SK-N-SH (cell line): Measurements from ENCODE around the gene PLLP. TPM values are rescaled to one million over a fixed set of nuclear protein-coding genes. Genes with fewer than 3 reads are reported as not detected.

Experiments used
- CTCF ChIA-PET: fragments of 300-600, 350-600 bp; formaldehyde crosslinking; extraction: SDS; loops from one replicate; lab custom pipeline; 2021; lab: Yijun Ruan, JAX
- POLR2A ChIA-PET: fragments of 350-600 bp; sonication (Branson Sonifier 250); formaldehyde crosslinking; extraction: SDS; loops from one replicate; lab custom pipeline; 2020; ENCODE audit warnings: antibody characterized with exemption, inconsistent platforms; lab: Yijun Ruan, JAX
- DNase-seq: peaks from one replicate; pipeline ENCODE4 v3.0.0; 2012
- H2AFZ ChIP-seq: fragments of 200-600 bp; sonication (generic); 2 replicates; pipeline ENCODE4 v1.8.1; 2016; ENCODE audit warnings: antibody characterized with exemption, mild to moderate bottlenecking, low read depth
- H3F3A ChIP-seq: fragments of 200-600 bp; sonication (generic); replicated peaks from 2 replicates; pipeline ENCODE3; 2016; ENCODE audit warnings: antibody characterized with exemption, mild to moderate bottlenecking; ENCODE audit not compliant: insufficient read depth
- H3K27ac ChIP-seq, 2 experiments: fragments of 200-500 bp in 1 of 2; fragments of 200-600 bp in 1 of 2; sonication (Bioruptor generic) in 1 of 2; sonication (generic), shearing (Covaris generic) in 1 of 2; 2 replicates each; pipeline versions ENCODE4 v1.5.1 to v1.6.1; 2014 to 2016; ENCODE audit warnings: low read depth in 2 of 2, inconsistent platforms in 1 of 2, low read length in 1 of 2, mild to moderate bottlenecking in 1 of 2, mixed read lengths in 1 of 2
- H3K27me3 ChIP-seq: fragments of 200-600 bp; sonication (generic), shearing (Covaris generic); 2 replicates; pipeline ENCODE4 v1.6.1; 2016; ENCODE audit warnings: mixed run types; ENCODE audit not compliant: insufficient read depth
- H3K36me3 ChIP-seq, 2 experiments: fragments of 200-500 bp in 1 of 2; fragments of 200-600 bp in 1 of 2; sonication (Bioruptor generic) in 1 of 2; sonication (generic) in 1 of 2; replicated peaks in 1 of 2; 2 replicates each; pipeline versions ENCODE3 to v1.5.1; 2014 to 2016; ENCODE audit warnings: low read length in 1 of 2, mild to moderate bottlenecking in 1 of 2; ENCODE audit not compliant: insufficient read depth in 2 of 2, control insufficient read depth in 1 of 2
- H3K4me1 ChIP-seq, 2 experiments: fragments of 200-500 bp in 1 of 2; fragments of 200-600 bp in 1 of 2; sonication (Bioruptor generic) in 1 of 2; sonication (generic), shearing (Covaris generic) in 1 of 2; 2 replicates each; pipeline versions ENCODE4 v1.5.1 to v1.6.1; 2014 to 2016; ENCODE audit warnings: low read depth in 1 of 2, low read length in 1 of 2, mixed run types in 1 of 2; ENCODE audit not compliant: insufficient read depth in 2 of 2, control insufficient read depth in 1 of 2
- H3K4me2 ChIP-seq: fragments of 200-600 bp; sonication (generic), shearing (Covaris generic); 2 replicates; pipeline ENCODE4 v1.6.1; 2017; ENCODE audit warnings: mixed run types
- H3K4me3 ChIP-seq, 2 experiments: fragments of 200-500 bp in 1 of 2; fragments of 200-600 bp in 1 of 2; sonication (Bioruptor generic) in 1 of 2; sonication (generic), shearing (Covaris generic) in 1 of 2; 2 replicates each; pipeline versions ENCODE4 v1.5.1 to v1.8.1; 2014 to 2016; ENCODE audit warnings: low read depth in 2 of 2, inconsistent platforms in 1 of 2, low read length in 1 of 2, mild to moderate bottlenecking in 1 of 2, mixed read lengths in 1 of 2, moderate library complexity in 1 of 2
- H3K79me2 ChIP-seq: fragments of 200-600 bp; sonication (generic); 2 replicates; pipeline ENCODE4 v1.8.1; 2017; ENCODE audit warnings: mild to moderate bottlenecking; ENCODE audit not compliant: insufficient read depth
- H3K9ac ChIP-seq: fragments of 200-600 bp; sonication (generic); 2 replicates; pipeline ENCODE4 v1.6.1; 2017; ENCODE audit warnings: mixed run types
- H3K9me2 ChIP-seq: fragments of 200-600 bp; sonication (generic); 2 replicates; pipeline ENCODE4 v1.6.1; 2017; ENCODE audit warnings: mixed run types
- H3K9me3 ChIP-seq: fragments of 200-600 bp; sonication (generic); 2 replicates; pipeline ENCODE4 v1.6.1; 2017; ENCODE audit warnings: mixed run types, mild to moderate bottlenecking, moderate library complexity
- H4K20me1 ChIP-seq: fragments of 200-600 bp; sonication (generic); 2 replicates; pipeline ENCODE4 v1.6.1; 2017; ENCODE audit warnings: mild to moderate bottlenecking, mixed run types; ENCODE audit not compliant: insufficient read depth
- CHD2 ChIP-seq: fragments of 150-350 bp; IDR thresholded peaks from 2 replicates; pipeline ENCODE4 v1.6.1; 2018; ENCODE audit warnings: low read length; ENCODE audit not compliant: partially characterized antibody
- CTCF ChIP-seq: fragments of 200-600 bp; sonication (generic); IDR thresholded peaks from 2 replicates; pipeline ENCODE4 v1.6.1; 2017; ENCODE audit warnings: antibody characterized with exemption, mild to moderate bottlenecking, moderate library complexity
- EZH2phosphoT487 ChIP-seq: fragments of 200-600 bp; sonication (generic); IDR thresholded peaks from 2 replicates; pipeline ENCODE4 v1.6.1; 2017; ENCODE audit warnings: low read depth, mixed run types, mild to moderate bottlenecking, antibody characterized with exemption, moderate library complexity, borderline replicate concordance
- FOXJ3 ChIP-seq: sonication (generic); formaldehyde crosslinking; IDR thresholded peaks from 2 replicates; pipeline ENCODE4 v1.5.1; 2020; ENCODE audit warnings: mild to moderate bottlenecking, missing genetic modification reagents
- FOXM1 ChIP-seq: IDR thresholded peaks from 2 replicates; pipeline ENCODE4 v1.4.0; 2012; ENCODE audit warnings: low read depth, mild to moderate bottlenecking
- GABPA ChIP-seq: IDR thresholded peaks from 2 replicates; pipeline ENCODE4 v1.4.0; 2012; ENCODE audit warnings: low read depth, mild to moderate bottlenecking
- GATA2 ChIP-seq: sonication (generic); formaldehyde crosslinking; IDR thresholded peaks from 2 replicates; pipeline ENCODE4 v1.5.0; 2020; ENCODE audit warnings: mild to moderate bottlenecking, missing genetic modification reagents
- IRF3 ChIP-seq: fragments of 150-350 bp; IDR thresholded peaks from 2 replicates; pipeline ENCODE4 v1.6.1; 2016; ENCODE audit warnings: mild to moderate bottlenecking, low read depth, low read length
- JUND ChIP-seq: IDR thresholded peaks from 2 replicates; pipeline ENCODE4 v1.4.0; 2012
- MEF2A ChIP-seq: IDR thresholded peaks from 2 replicates; pipeline ENCODE4 v1.4.0; 2012; ENCODE audit warnings: low read depth, borderline replicate concordance
- NFIC ChIP-seq: IDR thresholded peaks from 2 replicates; pipeline ENCODE4 v1.4.0; 2012; ENCODE audit warnings: borderline replicate concordance
- NRF1 ChIP-seq: IDR thresholded peaks from 2 replicates; pipeline ENCODE4 v1.6.1; 2012; ENCODE audit warnings: low read depth, mild to moderate bottlenecking, low read length
- RCOR1 ChIP-seq: fragments of 150-350 bp; IDR thresholded peaks from 2 replicates; pipeline ENCODE4 v1.6.1; 2017; ENCODE audit warnings: antibody characterized with exemption, low read length
- RFX5 ChIP-seq: IDR thresholded peaks from 2 replicates; pipeline ENCODE4 v1.6.1; 2012; ENCODE audit warnings: mild to moderate bottlenecking, improper control_type of control experiment, low read length
- SIN3A ChIP-seq: IDR thresholded peaks from 2 replicates; pipeline ENCODE4 v1.6.1; 2012; ENCODE audit warnings: low read depth, mild to moderate bottlenecking, low read length, moderate library complexity, borderline replicate concordance
- TAF1 ChIP-seq: IDR thresholded peaks from 2 replicates; pipeline ENCODE4 v1.6.1; 2012; ENCODE audit warnings: low read depth, mild to moderate bottlenecking, low read length, moderate library complexity, borderline replicate concordance
- TEAD4 ChIP-seq: IDR thresholded peaks from 2 replicates; pipeline ENCODE4 v1.4.0; 2012; ENCODE audit warnings: mild to moderate bottlenecking, borderline replicate concordance; ENCODE audit not compliant: insufficient read depth
- USF1 ChIP-seq: IDR thresholded peaks from 2 replicates; pipeline ENCODE4 v1.4.0; 2012; ENCODE audit warnings: low read depth, borderline replicate concordance
- YY1 ChIP-seq: IDR thresholded peaks from 2 replicates; pipeline ENCODE4 v1.4.0; 2012; ENCODE audit warnings: low read depth, mild to moderate bottlenecking
- WGBS: methylation state at CpG from one replicate; pipeline ENCODE4 v1.1.6; 2017; ENCODE audit warnings: low lambda C conversion rate; 5-methylcytosine and 5-hydroxymethylcytosine counted together
- polyA plus RNA-seq, 3 experiments: library from polyadenylated mRNA; depleted of rRNA; stranded (reverse); fragments of >200 nt; gene quantifications; 2 replicates each; pipeline ENCODE4 v1.2.3, GENCODE V29; 2012

Gene PLLP
- polyA plus RNA-seq, 1 of the 3 experiments (the other 2 are of a cell fraction) = 1.3 TPM

GRCh38 chr16:57329718-57330327 lies 45.4 kb upstream of the PLLP start:
- Histone ChIP-seq H3K4me2 (no peak overlapping the region), H3F3A (no peaks in the 10 kb centered on the region), H3K36me3 (no peaks in the 10 kb centered on the region), H2AFZ (no peak overlapping the region; the same call in 1 of the 2 replicates), H4K20me1 (no peaks in the 10 kb centered on the region), H3K4me3 (no peak overlapping the region), H3K9me2 (no peaks in the 10 kb centered on the region), H3K27me3 (no peaks in the 10 kb centered on the region; the same call in 1 of the 2 replicates), H3K79me2 (no peaks in the 10 kb centered on the region)
- WGBS = 62% methylated on average over 8 of the region's 8 CpGs
- POLR2A ChIA-PET = no interaction called here
- TF ChIP-seq EZH2phosphoT487 (no peak), GABPA (no peak), MEF2A (no peak)
- TF ChIP-seq, all 33 proteins: peak for 0
- Histone ChIP-seq H3K27ac (no peak overlapping the region), H3K4me1 (no peaks in the 10 kb centered on the region), H3K9me3 (no peaks in the 10 kb centered on the region), H3K9ac (no peak overlapping the region)
- CTCF ChIA-PET = no interaction called here
- DNase-seq = no peak

GRCh38 chr16:57325458-57325857 lies 41.0 kb upstream of the PLLP start:
- Histone ChIP-seq H3K9ac (no peak overlapping the region), H3K27ac (no peak overlapping the region), H3F3A (no peaks in the 10 kb centered on the region), H3K79me2 (no peaks in the 10 kb centered on the region), H3K4me1 (no peaks in the 10 kb centered on the region), H3K36me3 (no peaks in the 10 kb centered on the region), H3K9me2 (no peaks in the 10 kb centered on the region), H2AFZ (no peak overlapping the region), H3K9me3 (no peaks in the 10 kb centered on the region), H3K4me2 (no peak overlapping the region), H4K20me1 (no peaks in the 10 kb centered on the region), H3K4me3 (no peak overlapping the region), H3K27me3 (no peaks in the 10 kb centered on the region; the same call in 1 of the 2 replicates)
- CTCF ChIA-PET = no interaction called here
- TF ChIP-seq NRF1 (no peak), GATA2 (no peak), FOXJ3 (no peak), TAF1 (no peak), USF1 (no peak), TEAD4 (no peak), JUND (no peak), NFIC (no peak), EZH2phosphoT487 (no peak), MEF2A (no peak), RCOR1 (no peak), SIN3A (no peak), YY1 (no peak), RFX5 (no peak), FOXM1 (no peak), IRF3 (no peak), GABPA (no peak), CTCF (no peak), CHD2 (no peak)
- POLR2A ChIA-PET = no interaction called here
- WGBS = 82% methylated on average over 1 of the region's 1 CpG
- DNase-seq = no peak
